ENCODE data around the gene CREBBP.

CREBBP gene

GRCh38 chr16:3744018-3744417 lies 136.5 kb downstream of the CREBBP start:
- Histone ChIP-seq H3K36me3 (peaks cover 83 to 100% (median 97%) of the 10 kb centered on the region in 3 donors), H3K27me3 (no peaks in the 10 kb centered on the region), H3K9me3 (no peaks in the 10 kb centered on the region), H3K4me1 (no peaks in the 10 kb centered on the region), H3K27ac (no peak overlapping the region), H3K4me3 (no peak overlapping the region)
- DNase-seq = peak in 1 of 2 donors; percentile 29
- TF ChIP-seq CTCF (IDR thresholded peaks at IDR 0.05) = no peak
- intact Hi-C loops (cut with DNase I; ENCODE audit: low total_unique reads) = no loop called here

- Histone ChIP-seq H3K4me1 (no peaks in the 10 kb centered on the region), H3K27ac (no peak overlapping the region), H3K36me3 (peaks cover 90 to 100% (median 95%) of the 10 kb centered on the region in 3 donors), H3K4me3 (no peak overlapping the region), H3K27me3 (no peaks in the 10 kb centered on the region), H3K9me3 (no peaks in the 10 kb centered on the region)
- no peak for TF ChIP-seq CTCF (IDR thresholded peaks at IDR 0.05)
- intact Hi-C loops (cut with DNase I; ENCODE audit: low total_unique reads) = no loop called here
- DNase-seq = peak in 1 of 2 donors; percentile 50
These were observed 139.6 kb downstream of the CREBBP start for GRCh38 chr16:3740934-3741333.

- no peaks in the 10 kb centered on the region for H3K9me3 ChIP-seq
- H3K4me1 ChIP-seq = no peaks in the 10 kb centered on the region
- intact Hi-C loops (cut with DNase I; ENCODE audit: low total_unique reads) = no loop called here
- DNase-seq = peak in 1 of 2 donors; percentile 43
- no peak overlapping the region for H3K4me3 ChIP-seq
- peaks cover 90 to 100% (median 95%) of the 10 kb centered on the region in 3 donors for H3K36me3 ChIP-seq
- H3K27ac ChIP-seq = no peak overlapping the region
- no peaks in the 10 kb centered on the region for H3K27me3 ChIP-seq
- no peak for TF ChIP-seq CTCF (IDR thresholded peaks at IDR 0.05)
These were observed 140.3 kb downstream of the CREBBP start for GRCh38 chr16:3740186-3740585.

- TF ChIP-seq CTCF (IDR thresholded peaks at IDR 0.05) = no peak
- H3K36me3 ChIP-seq = peaks cover 90 to 100% (median 95%) of the 10 kb centered on the region in 3 donors
- peak in 1 of 2 donors; percentile 28 for DNase-seq
- no peaks in the 10 kb centered on the region for H3K27me3 ChIP-seq
- intact Hi-C loops (cut with DNase I; ENCODE audit: low total_unique reads) = no loop called here
- no peak overlapping the region for H3K4me3 ChIP-seq
- H3K9me3 ChIP-seq = no peaks in the 10 kb centered on the region
- H3K27ac ChIP-seq = no peak overlapping the region
- H3K4me1 ChIP-seq = no peaks in the 10 kb centered on the region
These were observed 140.9 kb downstream of the CREBBP start for GRCh38 chr16:3739636-3740035.

GRCh38 chr16:3738541-3738940 lies 142.0 kb downstream of the CREBBP start:
- no peak for DNase-seq
- H3K4me1 ChIP-seq = no peaks in the 10 kb centered on the region
- intact Hi-C loops (cut with DNase I; ENCODE audit: low total_unique reads) = no loop called here

More at GRCh38 chr16:3738541-3738940, 142.0 kb downstream of the CREBBP start:
- no peaks in the 10 kb centered on the region for H3K9me3 ChIP-seq
- no peaks in the 10 kb centered on the region for H3K27me3 ChIP-seq
- H3K36me3 ChIP-seq = peaks cover 89 to 100% (median 96%) of the 10 kb centered on the region in 3 donors
- no peak overlapping the region for H3K4me3 ChIP-seq
- no peak overlapping the region for H3K27ac ChIP-seq
- TF ChIP-seq CTCF (IDR thresholded peaks at IDR 0.05) = no peak
